Measurements from ENCODE around the gene THSD8.

GRCh38 chr19:12754465-12755196 lies 47.2 kb upstream of the THSD8 start:
- TF ChIP-seq CTCF (conservative IDR thresholded peaks at IDR 0.05 in 1 of 2, IDR thresholded peaks at IDR 0.05 in 1 of 2; ENCODE audit: extremely low read depth in 1 of 2, insufficient read depth in 1 of 2, low read depth in 1 of 2, low read length in 2 of 2) = no peak
- TF ChIP-seq EZH2 (IDR thresholded peaks at IDR 0.05; ENCODE audit: borderline replicate concordance, low read length) = no peak

Data from mammary epithelial cell (primary cell).